Esophagus muscularis mucosa (tissue), 4 donors: ENCODE results near the gene TPD52L1. TPM values are rescaled to one million over a fixed set of nuclear protein-coding genes. Genes with fewer than 3 reads are reported as not detected.
A peak's percentile ranks its signal among the peaks of the same experiment; 100 is the strongest.

Source experiments
- DNase-seq: peaks from one replicate; pipeline ENCODE4 v3.0.0-alpha.2; 2017; ENCODE audit errors: extremely low spot score
- H3K27ac ChIP-seq, 4 donors: fragments of 200-600 bp; sonication (generic); replicated peaks in 1 of 4; 1 replicate in 3 of 4; 2 replicates in 1 of 4; pipeline ENCODE4 v1.5.1; 2016 to 2019; ENCODE audit warnings: mild to moderate bottlenecking in 1 of 4
- H3K27me3 ChIP-seq, 4 donors: fragments of 200-600 bp; sonication (generic); one replicate each; pipeline versions ENCODE4 v1.5.1 to v1.6.0; 2016 to 2019
- H3K36me3 ChIP-seq, 4 donors: fragments of 200-600 bp; sonication (generic); one replicate each; pipeline ENCODE4 v1.5.1; 2016 to 2019
- H3K4me1 ChIP-seq, 4 donors: fragments of 200-600 bp; sonication (generic); one replicate each; pipeline ENCODE4 v1.5.1; 2016 to 2019
- H3K4me3 ChIP-seq, 4 donors: fragments of 200-600 bp; sonication (generic); 1 replicate in 2 of 4; 2 replicates in 2 of 4; pipeline ENCODE4 v1.5.1; 2016 to 2019; ENCODE audit warnings: mild to moderate bottlenecking in 4 of 4, moderate library complexity in 1 of 4
- H3K9me3 ChIP-seq, 4 donors: fragments of 200-600 bp; sonication (generic); 1 replicate in 3 of 4; 2 replicates in 1 of 4; pipeline ENCODE4 v1.5.1; 2016 to 2019
- CTCF ChIP-seq, 3 experiments: fragments of 200-600 bp in 2 of 3; fragments of 450-650 bp in 1 of 3; sonication (generic) in 2 of 3; IDR thresholded peaks; one replicate each; pipeline ENCODE4 v1.5.1; 2017 to 2019; ENCODE audit warnings: antibody characterized with exemption in 3 of 3, mild to moderate bottlenecking in 2 of 3, moderate library complexity in 1 of 3
- EP300 ChIP-seq: sonication (generic); formaldehyde crosslinking; IDR thresholded peaks from one replicate; pipeline ENCODE4 v1.6.1; 2017; ENCODE audit warnings: antibody characterized with exemption
- POLR2A ChIP-seq: fragments of 450-650 bp; IDR thresholded peaks from one replicate; pipeline ENCODE4 v1.6.1; 2017; ENCODE audit warnings: antibody characterized with exemption, moderate library complexity, mild to moderate bottlenecking, low read depth
- POLR2AphosphoS5 ChIP-seq, 2 donors: sonication (generic); formaldehyde crosslinking; IDR thresholded peaks; one replicate each; pipeline ENCODE4 v1.6.1; 2017; ENCODE audit warnings: antibody characterized with exemption in 2 of 2
- WGBS: methylation state at CpG from one replicate; pipeline ENCODE4 v1.1.5; 2018; 5-methylcytosine and 5-hydroxymethylcytosine counted together
- intact Hi-C: fragments of 100-400 bp; cut with DNase I; formaldehyde crosslinking; loops from one replicate; pipeline ENCODE4 v1.15.1; 2023
- total RNA-seq, 4 donors: library from RNA; depleted of rRNA; stranded (reverse); fragments of >200 nt; gene quantifications; one replicate each; pipeline versions ENCODE4 v1.1.0 to v1.2.1, GENCODE V29; 2016

Gene TPD52L1
- total RNA-seq, 4 donors from 2014 or later = 18.7 to 46.4 (median 31.1) TPM

GRCh38 chr6:125144822-125145221, 8.8 kb upstream of the TPD52L1 start:
- no peaks in the 10 kb centered on the region for H3K9me3 ChIP-seq
- no peaks in the 10 kb centered on the region for H3K27me3 ChIP-seq
- no peak overlapping the region for H3K4me3 ChIP-seq
- no peaks in the 10 kb centered on the region for H3K36me3 ChIP-seq
- no peak for DNase-seq
- H3K27ac ChIP-seq = no peak overlapping the region
- peaks cover 3 to 9% (median 7%) of the 10 kb centered on the region in 4 donors for H3K4me1 ChIP-seq
- intact Hi-C loops = no loop called here
- TF ChIP-seq POLR2A (no peak), EP300 (no peak), CTCF (IDR thresholded peaks at IDR 0.05) (no peak), POLR2AphosphoS5 (IDR thresholded peaks at IDR 0.05) (no peak)
- 100% methylated on average over 1 of the region's 1 CpG for WGBS

GRCh38 chr6:125149256-125150144, 4.1 kb upstream of the TPD52L1 start:
- intact Hi-C loops = loop anchor here (5.0 kb wide), 1 partner anchor 163 kb away; no protein-coding TSS in a partner anchor
- Histone ChIP-seq H3K9me3 (no peaks in the 10 kb centered on the region), H3K27ac (peak overlapping the region in 1 of 4 donors; percentile 1), H3K4me3 (no peak overlapping the region), H3K36me3 (no peaks in the 10 kb centered on the region), H3K27me3 (no peaks in the 10 kb centered on the region), H3K4me1 (peaks cover 6 to 27% (median 23%) of the 10 kb centered on the region in 4 donors)
- TF ChIP-seq EP300 = no peak
- TF ChIP-seq CTCF (IDR thresholded peaks at IDR 0.05) = no peak
- TF ChIP-seq POLR2AphosphoS5 (IDR thresholded peaks at IDR 0.05) = no peak
- no peak for TF ChIP-seq POLR2A
- DNase-seq = no peak
- 37% methylated on average over 7 of the region's 7 CpGs for WGBS

- Histone ChIP-seq H3K36me3 (no peaks in the 10 kb centered on the region), H3K27me3 (no peaks in the 10 kb centered on the region), H3K27ac (no peak overlapping the region), H3K9me3 (no peaks in the 10 kb centered on the region), H3K4me3 (no peak overlapping the region), H3K4me1 (peaks cover 6 to 29% (median 25%) of the 10 kb centered on the region in 4 donors)
- intact Hi-C loops = loop anchor here (5.0 kb wide), 1 partner anchor 161 kb away; no protein-coding TSS in a partner anchor
- 74% methylated on average over 4 of the region's 4 CpGs for WGBS
- no peak for DNase-seq
- no peak for TF ChIP-seq EP300
- TF ChIP-seq CTCF (IDR thresholded peaks at IDR 0.05) = no peak
Observed at GRCh38 chr6:125151700-125152099, 1.9 kb upstream of the TPD52L1 start.

GRCh38 chr6:125154118-125154760, 666 bp downstream of the TPD52L1 start:
- no peak for DNase-seq
- intact Hi-C loops = loop anchor here (5.0 kb wide), 1 partner anchor 158 kb away; no protein-coding TSS in a partner anchor
- Histone ChIP-seq H3K27me3 (no peaks in the 10 kb centered on the region), H3K27ac (peak overlapping the region; percentile 63 to 78 (median 71)), H3K4me1 (peaks cover 5 to 26% (median 23%) of the 10 kb centered on the region in 4 donors), H3K4me3 (peak overlapping the region; percentile 60 to 80 (median 66)), H3K36me3 (no peaks in the 10 kb centered on the region), H3K9me3 (no peaks in the 10 kb centered on the region)
- WGBS = 5% methylated on average over 6 of the region's 50 CpGs
- TF ChIP-seq POLR2AphosphoS5 (IDR thresholded peaks at IDR 0.05) (no peak), CTCF (IDR thresholded peaks at IDR 0.05) (no peak), EP300 (no peak), POLR2A (no peak)
